GM18499 (cell line): Measurements from ENCODE around the gene NPAS2.

Experiments used
- ATAC-seq: cut with Tn5 transposase; IDR thresholded peaks from one replicate; pipeline ENCODE4 v1.9.1; 2021; ENCODE audit warnings: moderate number of reproducible peaks; ENCODE audit not compliant: insufficient read depth, unreplicated experiment

The NPAS2 gene

DNA sequence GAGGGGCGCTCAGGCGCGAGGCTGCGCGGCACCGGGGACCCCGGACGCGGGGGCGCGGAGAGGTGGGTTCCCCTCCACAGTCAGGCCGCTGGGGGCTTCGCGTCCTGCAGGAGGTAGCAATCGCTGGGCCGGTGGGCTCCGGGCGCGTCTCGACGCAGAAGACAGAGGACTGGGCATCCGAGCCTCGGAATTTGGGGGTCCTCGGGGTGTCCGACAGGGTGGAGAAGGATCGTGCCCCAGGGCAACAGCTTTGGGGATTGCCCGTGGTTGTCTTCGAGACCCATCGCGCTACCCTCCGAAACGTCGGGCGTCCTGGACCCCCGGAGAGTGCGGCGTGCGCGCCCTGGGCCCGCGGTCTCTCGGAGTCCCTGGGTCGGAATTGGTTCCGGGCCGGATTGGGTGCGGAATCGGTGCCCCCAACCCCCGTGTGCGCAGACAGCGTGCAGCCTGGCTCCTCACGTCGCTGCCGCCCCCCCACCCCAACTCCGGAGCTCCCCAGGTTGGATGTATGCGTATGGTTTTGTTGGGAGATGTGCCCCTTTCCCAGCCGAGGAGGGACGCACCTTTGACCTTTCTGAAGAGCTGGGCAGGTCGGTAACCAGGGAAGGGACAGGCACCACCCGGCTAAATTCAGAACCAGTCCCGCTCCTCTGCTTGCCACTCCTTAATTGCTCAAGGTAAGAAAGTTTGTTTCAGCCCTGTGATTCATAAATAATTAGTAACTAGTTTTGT is 750 bp downstream of the NPAS2 start:
- ATAC-seq, result no peak

DNA sequence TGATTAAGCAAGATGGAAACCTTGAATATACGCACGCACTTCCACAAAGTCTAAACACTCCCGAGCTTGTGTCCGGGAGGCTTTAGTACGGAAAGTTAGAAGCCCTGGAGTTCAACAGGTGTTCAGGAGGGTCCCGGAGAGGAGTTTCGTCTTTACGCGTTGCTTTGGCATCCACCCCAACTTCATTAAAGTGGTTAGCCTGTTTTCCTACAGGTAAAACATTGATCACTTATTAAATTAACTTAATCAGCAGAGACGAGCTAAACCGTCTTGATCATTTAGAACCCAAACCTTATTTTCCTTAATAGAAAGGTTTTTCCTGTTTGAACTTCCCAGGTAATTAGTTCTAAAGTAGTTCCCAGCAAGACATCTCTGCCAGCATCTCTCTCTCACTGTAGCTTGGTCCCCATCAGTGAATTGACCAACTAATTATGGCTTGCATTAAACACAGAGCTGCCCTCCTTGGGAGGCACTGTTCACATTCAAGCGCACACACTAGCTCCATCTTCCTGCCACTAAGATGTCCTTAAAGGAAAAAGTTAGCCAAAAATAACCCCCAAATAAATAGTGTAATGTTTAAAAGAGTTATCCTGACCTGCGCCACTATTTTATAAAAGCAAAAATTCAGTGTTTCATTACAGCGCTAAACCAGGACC is 1.4 kb downstream of the NPAS2 start:
- ATAC-seq, result no peak

- no peak for ATAC-seq
Observed at GRCh38 chr2:100821911-100822265, 1.9 kb downstream of the NPAS2 start.

GRCh38 chr2:100822587-100823248 is 2.8 kb downstream of the NPAS2 start:
- ATAC-seq, result no peak

DNA sequence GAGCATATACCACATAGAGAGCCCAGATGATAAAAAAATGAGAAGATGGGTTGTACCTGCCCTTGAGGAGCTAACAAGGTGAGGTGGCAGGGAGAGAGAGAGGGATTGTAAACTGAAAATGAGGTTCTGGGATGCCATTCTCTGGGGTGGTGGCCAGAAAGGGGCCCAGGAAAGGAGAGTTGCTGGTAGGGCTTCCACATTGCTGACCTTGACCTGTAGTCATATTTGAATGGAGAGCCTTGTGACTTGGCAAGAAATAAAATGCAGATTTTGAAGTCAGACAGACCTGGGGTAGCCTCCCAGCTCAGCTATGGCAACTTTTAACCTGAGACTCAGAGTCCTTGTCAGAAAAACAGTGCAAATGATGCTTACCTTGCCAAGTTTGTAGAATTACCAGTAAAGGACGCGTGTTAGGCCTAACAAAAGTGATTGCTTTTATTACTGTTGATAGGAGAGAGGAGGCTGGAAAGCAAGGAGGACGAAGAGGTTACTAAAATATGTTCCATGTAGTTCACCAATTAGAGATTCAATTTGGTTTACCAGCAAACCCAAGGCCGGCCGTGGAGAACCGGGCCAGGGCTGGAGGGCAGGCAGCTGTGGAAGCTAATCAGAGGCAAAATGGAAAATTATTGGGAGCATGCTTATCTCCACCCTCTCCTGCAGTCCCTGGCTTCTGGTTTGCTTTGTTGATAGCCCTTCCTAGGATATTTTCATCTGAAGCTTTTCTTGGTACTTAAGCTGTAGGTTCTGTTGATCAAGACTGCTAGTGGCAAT is 3.9 kb downstream of the NPAS2 start:
- ATAC-seq, result no peak

GRCh38 chr2:100824842-100825241 is 4.9 kb downstream of the NPAS2 start:
- no peak for ATAC-seq

DNA sequence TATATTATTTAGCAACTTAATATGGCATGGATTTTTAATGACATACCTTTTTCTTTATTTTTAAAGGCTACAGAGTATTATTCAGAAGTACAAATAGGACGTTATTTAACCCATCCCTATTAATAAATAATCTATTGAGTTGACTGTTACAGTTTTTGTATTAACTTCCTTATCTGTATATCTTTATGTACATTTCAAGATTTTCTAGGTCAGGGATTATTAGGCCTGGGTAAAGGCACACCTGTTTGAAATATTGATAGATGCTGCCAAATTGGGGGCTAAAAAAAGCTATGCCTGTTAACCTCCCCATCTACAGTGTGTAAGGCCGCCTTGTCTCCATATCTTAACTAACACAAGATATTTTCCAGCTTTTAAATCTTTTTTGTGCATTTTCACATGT is 6.6 kb downstream of the NPAS2 start:
- no peak for ATAC-seq

DNA sequence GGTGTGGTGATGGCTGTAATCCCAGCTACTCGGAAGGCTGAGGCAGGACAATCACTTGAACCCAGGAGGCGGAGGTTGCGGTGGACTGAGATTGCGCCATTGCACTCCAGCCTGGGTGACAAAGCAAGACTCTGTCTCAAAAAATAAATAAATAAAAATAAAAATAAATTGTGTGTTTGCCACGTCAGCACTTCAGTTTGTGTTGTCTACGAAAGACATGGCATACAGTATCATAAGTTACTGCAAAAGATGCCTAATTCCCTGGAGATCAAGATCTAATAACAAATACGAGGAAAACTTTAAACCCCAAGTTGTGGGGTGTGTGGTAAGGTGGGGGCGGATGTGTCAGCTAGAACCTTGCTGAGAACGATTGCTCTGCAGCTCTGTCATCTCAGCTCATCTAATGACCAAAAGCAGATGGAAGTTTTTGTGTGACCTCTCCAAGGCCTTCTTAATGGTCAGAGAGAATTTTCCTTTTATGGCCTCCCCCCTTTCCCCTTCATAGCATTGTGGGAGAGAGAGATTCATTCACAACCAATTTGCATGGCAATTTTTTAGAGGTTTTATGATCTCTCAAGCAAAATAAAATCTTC is 11.3 kb downstream of the NPAS2 start:
- no peak for ATAC-seq

DNA sequence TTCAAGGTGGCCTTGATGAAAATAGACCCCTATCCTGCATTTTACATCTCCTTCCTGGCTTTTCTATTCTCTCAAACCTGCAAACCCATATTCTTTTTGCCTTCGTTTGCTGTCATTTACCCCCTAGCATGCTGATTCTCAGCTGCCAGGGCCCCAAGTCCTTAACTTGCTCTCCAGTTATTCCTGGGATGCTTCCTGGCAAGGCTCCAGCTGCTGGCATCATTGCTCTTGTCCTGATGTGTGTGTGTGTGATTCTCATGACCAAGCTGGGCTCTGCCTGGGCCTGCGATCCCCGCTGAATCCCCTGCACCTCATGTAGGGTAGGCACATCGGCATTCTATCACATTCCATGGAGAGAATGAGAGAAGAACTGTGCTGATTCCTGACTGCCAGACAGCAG is 11.9 kb downstream of the NPAS2 start:
- ATAC-seq, result no peak

DNA sequence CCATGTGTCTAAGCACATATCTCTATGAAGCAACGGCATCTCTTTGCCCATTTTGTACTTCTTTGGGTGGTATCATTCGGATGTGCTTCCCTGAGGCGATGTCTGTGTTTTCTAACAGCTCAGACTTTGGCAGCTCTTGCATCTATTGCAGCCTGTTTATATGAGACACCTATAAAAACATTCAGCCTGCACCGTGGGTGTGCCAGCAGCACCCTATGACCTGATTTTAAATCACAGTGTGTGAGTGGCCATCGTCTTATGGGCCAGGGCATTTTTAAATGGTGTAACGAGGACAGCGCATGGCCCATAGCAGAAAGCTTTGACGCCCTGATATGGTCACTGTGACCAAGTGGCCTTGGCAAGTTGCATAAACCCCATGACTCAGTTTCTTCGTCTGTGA is 12.9 kb downstream of the NPAS2 start:
- ATAC-seq, result no peak

GRCh38 chr2:100833331-100833730 is 13.4 kb downstream of the NPAS2 start:
- ATAC-seq, result no peak

- no peak for ATAC-seq
Observed at GRCh38 chr2:100834221-100834620, 14.3 kb downstream of the NPAS2 start.

- ATAC-seq, result no peak
Observed at GRCh38 chr2:100835006-100835659, 15.2 kb downstream of the NPAS2 start.

- no peak for ATAC-seq
Observed at GRCh38 chr2:100840519-100840918, 20.6 kb downstream of the NPAS2 start.

DNA sequence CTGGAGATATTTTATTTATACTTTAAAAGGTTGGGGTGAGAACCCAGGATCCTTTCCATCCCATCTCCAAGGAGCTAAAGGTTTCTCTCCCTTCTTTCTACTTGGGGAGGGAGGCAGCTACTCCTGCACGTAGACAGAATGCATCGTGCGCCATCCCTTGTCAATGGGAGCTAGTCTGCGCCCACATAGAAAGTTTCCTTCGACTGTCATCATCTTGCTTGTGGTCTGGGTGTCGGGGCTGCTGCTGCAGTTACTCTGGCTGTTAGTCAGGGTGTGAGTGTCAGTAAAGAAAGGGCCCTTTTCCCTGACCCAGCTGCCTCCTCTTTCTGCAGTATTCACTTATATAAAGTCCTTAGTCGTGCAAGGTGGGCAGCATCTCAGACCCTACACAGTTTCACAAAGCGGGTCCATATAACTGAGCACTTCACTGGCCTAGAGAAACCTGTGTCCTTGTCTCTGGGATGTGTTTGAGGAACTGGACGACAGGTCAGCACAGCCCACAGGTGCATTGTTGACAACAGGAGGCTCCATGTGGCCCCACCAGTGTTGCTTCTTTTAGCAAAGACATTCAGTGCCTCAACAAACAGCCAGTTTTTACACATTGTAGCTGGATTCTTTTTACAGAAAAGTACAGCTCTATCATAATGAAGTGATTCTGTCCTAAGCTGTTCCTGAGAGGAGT is 22.4 kb downstream of the NPAS2 start:
- no peak for ATAC-seq

DNA sequence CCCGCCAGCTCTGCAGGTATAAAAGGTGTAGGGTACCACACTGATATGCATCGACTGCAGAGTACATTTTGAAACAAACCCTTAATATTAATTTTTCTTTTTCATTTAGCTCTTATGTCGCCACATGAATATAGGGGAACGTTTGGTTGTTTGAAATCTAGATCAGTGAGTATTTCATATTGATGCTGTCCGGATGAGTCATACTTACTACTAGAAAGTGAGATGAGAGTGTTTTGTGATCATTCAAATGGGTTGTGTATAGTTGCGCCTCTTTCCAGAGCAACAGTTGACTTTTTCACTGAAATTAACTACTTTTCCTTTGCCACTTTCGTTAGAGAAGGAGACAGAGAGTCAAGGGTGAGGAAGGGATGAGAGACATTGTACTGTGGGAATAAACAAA is 24.6 kb downstream of the NPAS2 start:
- no peak for ATAC-seq

- no peak for ATAC-seq
Observed at GRCh38 chr2:100845141-100845991, 25.4 kb downstream of the NPAS2 start.

GRCh38 chr2:100846716-100847115 is 26.8 kb downstream of the NPAS2 start:
- ATAC-seq, result no peak

GRCh38 chr2:100852447-100852846 is 32.5 kb downstream of the NPAS2 start:
- ATAC-seq, result no peak
